ENCODE results near the gene FAM180B.

DNA sequence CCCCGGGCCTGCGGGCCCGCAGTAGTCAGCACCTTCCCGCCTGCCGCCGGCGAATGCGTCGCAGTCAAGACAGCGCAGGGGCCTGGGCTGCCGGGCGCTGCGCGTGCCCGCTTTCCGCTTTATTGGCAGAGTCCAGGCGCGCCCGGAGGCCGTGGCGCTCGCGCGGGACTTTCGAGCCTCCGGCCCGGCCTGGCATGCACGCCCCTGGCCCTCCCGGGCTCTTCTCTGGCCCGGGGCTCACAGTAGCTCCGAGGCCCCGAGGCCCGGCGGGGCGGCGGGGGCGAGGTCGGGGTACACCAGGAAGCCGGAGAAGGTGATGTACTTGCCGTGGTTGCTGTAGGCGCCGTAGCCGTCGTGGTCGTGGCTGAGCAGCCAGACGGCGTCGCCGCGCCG, 3.1 kb downstream of the FAM180B start:
- TF ChIP-seq POLR2A (IDR thresholded peaks at IDR 0.05; ENCODE audit: extremely low read depth, insufficient read length): no peak
- TF ChIP-seq CTCF (IDR thresholded peaks at IDR 0.05; ENCODE audit: low read depth, low read length): no peak
- TF ChIP-seq, protein P1, sequence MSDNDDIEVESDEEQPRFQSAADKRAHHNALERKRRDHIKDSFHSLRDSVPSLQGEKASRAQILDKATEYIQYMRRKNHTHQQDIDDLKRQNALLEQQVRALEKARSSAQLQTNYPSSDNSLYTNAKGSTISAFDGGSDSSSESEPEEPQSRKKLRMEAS (IDR thresholded peaks at IDR 0.05; ENCODE audit: low read depth, low read length): no peak
- TF ChIP-seq MYC (IDR thresholded peaks at IDR 0.05; ENCODE audit: low read depth, low read length): no peak
